GM23338 (cell line): ENCODE measurements around the gene COBL. TPM values are rescaled to one million over a fixed set of nuclear protein-coding genes. Genes with fewer than 3 reads are reported as not detected.

ENCODE experiments used
- ATAC-seq: fragments of 200-7000 bp; cut with Tn5 transposase; 3 replicates; pipeline ENCODE4 v1.9.1; 2020
- DNase-seq: peaks from one replicate; pipeline ENCODE4 v3.0.0-alpha.2; 2015; ENCODE audit warnings: low spot score
- H2AFZ ChIP-seq: fragments of 200-600 bp; sonication (generic); 2 replicates; pipeline ENCODE4 v1.8.0; 2016; ENCODE audit warnings: antibody characterized with exemption, mild to moderate bottlenecking, moderate library complexity
- H3F3A ChIP-seq: fragments of 200-600 bp; sonication (generic); replicated peaks from 2 replicates; pipeline ENCODE4 v1.8.0; 2017; ENCODE audit warnings: antibody characterized with exemption, mixed run types, low read depth
- H3K27ac ChIP-seq: fragments of 200-600 bp; sonication (generic); 2 replicates; pipeline ENCODE4 v1.6.1; 2016; ENCODE audit warnings: low read depth
- H3K27me3 ChIP-seq: fragments of 200-600 bp; sonication (generic); 2 replicates; pipeline ENCODE4 v1.8.0; 2016; ENCODE audit warnings: mild to moderate bottlenecking, mixed run types, moderate library complexity; ENCODE audit not compliant: insufficient read depth
- H3K36me3 ChIP-seq: fragments of 200-600 bp; sonication (generic); 2 replicates; pipeline ENCODE4 v1.8.0; 2016; ENCODE audit warnings: mild to moderate bottlenecking; ENCODE audit not compliant: insufficient read depth
- H3K4me1 ChIP-seq: fragments of 200-600 bp; sonication (generic); 2 replicates; pipeline ENCODE4 v1.8.0; 2016; ENCODE audit warnings: mild to moderate bottlenecking, moderate library complexity; ENCODE audit not compliant: insufficient read depth
- H3K4me2 ChIP-seq: fragments of 200-600 bp; sonication (generic); 2 replicates; pipeline ENCODE4 v1.7.1; 2017; ENCODE audit warnings: mixed run types
- H3K4me3 ChIP-seq: fragments of 200-600 bp; sonication (generic); 2 replicates; pipeline ENCODE4 v1.6.1; 2016; ENCODE audit warnings: mixed run types
- H3K79me2 ChIP-seq: fragments of 200-600 bp; sonication (generic); replicated peaks from 2 replicates; pipeline ENCODE4 v1.8.0; 2017; ENCODE audit warnings: mild to moderate bottlenecking; ENCODE audit not compliant: insufficient read depth
- H3K9me2 ChIP-seq: fragments of 200-600 bp; sonication (generic); 2 replicates; pipeline ENCODE4 v1.8.0; 2017; ENCODE audit not compliant: insufficient read depth
- H4K20me1 ChIP-seq: fragments of 200-600 bp; sonication (generic); replicated peaks from 2 replicates; pipeline ENCODE4 v1.8.0; 2017; ENCODE audit warnings: mild to moderate bottlenecking; ENCODE audit not compliant: insufficient read depth
- H3K27ac Mint-ChIP-seq: 2 replicates; pipeline ENCODE4 v1.8.0; 2020; ENCODE audit warnings: inconsistent platforms, mild to moderate bottlenecking, moderate library complexity, mixed read lengths
- H3K27me3 Mint-ChIP-seq: 3 replicates; pipeline ENCODE4 v1.8.0; 2022; ENCODE audit warnings: low read depth, mild to moderate bottlenecking, moderate library complexity, mixed read lengths, inconsistent platforms; ENCODE audit not compliant: insufficient read depth, poor library complexity
- H3K36me3 Mint-ChIP-seq: 3 replicates; pipeline ENCODE4 v1.8.0; 2021; ENCODE audit warnings: low read depth, mild to moderate bottlenecking, inconsistent platforms, moderate library complexity, mixed read lengths
- H3K4me1 Mint-ChIP-seq: 3 replicates; pipeline ENCODE4 v1.8.0; 2020; ENCODE audit warnings: mild to moderate bottlenecking, inconsistent platforms, mixed read lengths
- H3K4me3 Mint-ChIP-seq: 3 replicates; pipeline ENCODE4 v1.8.0; 2021; ENCODE audit warnings: moderate library complexity, mild to moderate bottlenecking, inconsistent platforms, mixed read lengths
- H3K9me3 Mint-ChIP-seq: 3 replicates; pipeline ENCODE4 v1.8.0; 2020; ENCODE audit warnings: moderate library complexity, mild to moderate bottlenecking, inconsistent platforms, mixed read lengths
- CREB1 ChIP-seq: fragments of 250-450 bp; sonication (Bioruptor Pico); IDR thresholded peaks from 2 replicates; pipeline ENCODE4 v1.5.0; 2020; ENCODE audit warnings: low read depth, mild to moderate bottlenecking, moderate library complexity
- CTCF ChIP-seq, 2 experiments: fragments of 200-600 bp in 1 of 2; sonication (generic) in 1 of 2; conservative IDR thresholded peaks; 2 replicates each; pipeline versions ENCODE4 v1.5.1 to v1.6.1; 2016 to 2017; ENCODE audit warnings: antibody characterized with exemption in 2 of 2, low read depth in 2 of 2, mild to moderate bottlenecking in 2 of 2, moderate library complexity in 1 of 2
- ETS1 ChIP-seq: IDR thresholded peaks from 2 replicates; pipeline ENCODE4 v1.6.1; 2016; ENCODE audit warnings: antibody characterized with exemption
- EZH2 ChIP-seq: fragments of 200-600 bp; sonication (generic); IDR thresholded peaks from one replicate; pipeline ENCODE4 v1.8.0; 2017; ENCODE audit warnings: antibody characterized with exemption, mild to moderate bottlenecking, low read depth; ENCODE audit not compliant: unreplicated experiment
- EZH2phosphoT487 ChIP-seq: fragments of 200-600 bp; sonication (generic); IDR thresholded peaks from one replicate; pipeline ENCODE4 v1.8.1; 2018; ENCODE audit warnings: antibody characterized with exemption; ENCODE audit not compliant: unreplicated experiment
- JUNB ChIP-seq: IDR thresholded peaks from one replicate; pipeline ENCODE4 v1.6.1; 2016; ENCODE audit warnings: antibody characterized with exemption; ENCODE audit not compliant: unreplicated experiment
- NANOG ChIP-seq: IDR thresholded peaks from 2 replicates; pipeline ENCODE4 v1.6.1; 2016; ENCODE audit warnings: antibody characterized with exemption, borderline replicate concordance
- POLR2AphosphoS5 ChIP-seq: IDR thresholded peaks from 2 replicates; pipeline ENCODE4 v1.6.1; 2016; ENCODE audit warnings: antibody characterized with exemption, low read depth
- STAT1 ChIP-seq: IDR thresholded peaks from one replicate; pipeline ENCODE4 v1.6.1; 2016; ENCODE audit warnings: antibody characterized with exemption; ENCODE audit not compliant: unreplicated experiment
- ZNF114 ChIP-seq: fragments of 250-450 bp; sonication (Bioruptor Pico); IDR thresholded peaks from 2 replicates; pipeline ENCODE4 v1.5.0; 2020; ENCODE audit warnings: mild to moderate bottlenecking, moderate library complexity
- ZNF331 ChIP-seq: fragments of 250-450 bp; sonication (Bioruptor Pico); IDR thresholded peaks from 2 replicates; pipeline ENCODE4 v1.5.0; 2020; ENCODE audit warnings: low read depth, mild to moderate bottlenecking, moderate library complexity
- ZNF462 ChIP-seq: fragments of 250-450 bp; sonication (Bioruptor Pico); IDR thresholded peaks from 2 replicates; pipeline ENCODE4 v1.5.0; 2020; ENCODE audit warnings: mild to moderate bottlenecking, moderate library complexity
- polyA plus RNA-seq: library from polyadenylated mRNA; unstranded; fragments of >200 nt; fragmentation: Nextera tagmentation; extraction: Ambion mirVana; gene quantifications from 2 replicates; pipeline ENCODE4 v1.2.1, GENCODE V29; 2016
- total RNA-seq: library from RNA; depleted of rRNA; stranded (reverse); fragments of >200 nt; shearing (Covaris generic); gene quantifications from 2 replicates; pipeline ENCODE4 v1.2.3, GENCODE V29; 2014

The COBL gene
- total and polyA plus RNA-seq, 2 experiments from 2014 or later: 18.3 to 51.9 TPM

- TF ChIP-seq ZNF462 (CRISPR knock-in tag) (no peak), POLR2AphosphoS5 (no peak), EZH2 (no peak), NANOG (no peak), ETS1 (no peak), EZH2phosphoT487 (no peak)
These were observed 302.6 kb downstream of the COBL start (continued) for GRCh38 chr7:51013861-51014511.

- Histone ChIP-seq H3K79me2 (no peaks in the 10 kb centered on the region), H3K9me2 (peaks cover 7% of the 10 kb centered on the region; the same call in 1 of the 2 replicates), H3K4me2 (no peak overlapping the region), H3K36me3 (no peaks in the 10 kb centered on the region), H3K4me1 (no peaks in the 10 kb centered on the region), H3F3A (no peaks in the 10 kb centered on the region), H3K27ac (no peak overlapping the region), H3K4me3 (no peak overlapping the region), H2AFZ (no peak overlapping the region), H4K20me1 (no peaks in the 10 kb centered on the region), H3K27me3 (no peaks in the 10 kb centered on the region)
- H3K4me1 Mint-ChIP-seq: no peaks in the 10 kb centered on the region
- no peaks in the 10 kb centered on the region; the same call in 2 of the 3 replicates for H3K9me3 Mint-ChIP-seq
- peaks cover 10% of the 10 kb centered on the region for H3K27me3 Mint-ChIP-seq
- H3K36me3 Mint-ChIP-seq: peaks cover 5% of the 10 kb centered on the region; the same call in 2 of the 3 replicates
- DNase-seq: no peak
- no peak; the same call in 2 of the 3 replicates for ATAC-seq
- no peak overlapping the region for H3K27ac Mint-ChIP-seq
- no peak overlapping the region for H3K4me3 Mint-ChIP-seq
- TF ChIP-seq EZH2 (no peak), ZNF331 (CRISPR knock-in tag) (no peak), STAT1 (no peak), CREB1 (no peak), JUNB (no peak), ZNF114 (CRISPR knock-in tag) (no peak), CTCF (conservative IDR thresholded peaks at IDR 0.05; ENCODE audit: low read depth in 2 of 2) (no peak), NANOG (no peak), EZH2phosphoT487 (no peak)
These were observed 303.3 kb downstream of the COBL start for GRCh38 chr7:51013218-51013786.
